Fibroblast of lung (primary cell): ENCODE results near the gene RERE.

Experiments
- CTCF ChIP-seq, 2 donors: IDR thresholded peaks in 1 of 2; conservative IDR thresholded peaks in 1 of 2; 1 replicate in 1 of 2; 2 replicates in 1 of 2; pipeline ENCODE4 v1.5.1; 2011 to 2012; ENCODE audit warnings: low read length in 2 of 2, control low read depth in 1 of 2, inconsistent platforms in 1 of 2, low read depth in 1 of 2, mild to moderate bottlenecking in 1 of 2
- EZH2 ChIP-seq: IDR thresholded peaks from 2 replicates; pipeline ENCODE4 v1.5.1; 2012; ENCODE audit warnings: low read length, control low read depth, mild to moderate bottlenecking; ENCODE audit errors: missing control alignments

DNA sequence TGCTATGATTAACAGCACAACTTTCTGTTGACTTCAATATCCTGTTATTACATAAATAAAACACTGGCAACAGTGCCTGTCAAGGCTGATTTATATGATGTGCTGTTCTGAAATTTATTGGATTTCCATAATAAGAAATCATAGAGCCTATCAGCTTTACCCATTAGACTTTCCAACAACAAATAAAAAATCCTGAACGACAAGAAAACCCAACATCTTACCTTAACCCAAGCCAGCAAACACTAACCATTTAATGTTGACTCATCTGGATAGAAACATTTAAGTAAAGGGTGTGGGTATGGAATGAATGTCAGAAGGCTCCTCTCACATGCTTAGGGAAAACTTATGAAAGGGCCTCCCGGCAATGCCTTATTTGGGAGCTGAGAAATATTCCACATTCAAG lies 334.5 kb downstream of the RERE start:
- no peak for TF ChIP-seq CTCF (conservative IDR thresholded peaks at IDR 0.05 in 1 of 2, IDR thresholded peaks at IDR 0.05 in 1 of 2; ENCODE audit: low read depth in 1 of 2, low read length in 2 of 2)
- TF ChIP-seq EZH2 = no peak
